NCI-H774 (cell line): Measurements from ENCODE around the gene KBTBD7.
A peak's percentile ranks its signal among the peaks of the same experiment; 100 is the strongest.

ENCODE experiments used
- DNase-seq: peaks from one replicate; lab custom pipeline; 2025; lab: John Stamatoyannopoulos, UW

The KBTBD7 gene, protein sequence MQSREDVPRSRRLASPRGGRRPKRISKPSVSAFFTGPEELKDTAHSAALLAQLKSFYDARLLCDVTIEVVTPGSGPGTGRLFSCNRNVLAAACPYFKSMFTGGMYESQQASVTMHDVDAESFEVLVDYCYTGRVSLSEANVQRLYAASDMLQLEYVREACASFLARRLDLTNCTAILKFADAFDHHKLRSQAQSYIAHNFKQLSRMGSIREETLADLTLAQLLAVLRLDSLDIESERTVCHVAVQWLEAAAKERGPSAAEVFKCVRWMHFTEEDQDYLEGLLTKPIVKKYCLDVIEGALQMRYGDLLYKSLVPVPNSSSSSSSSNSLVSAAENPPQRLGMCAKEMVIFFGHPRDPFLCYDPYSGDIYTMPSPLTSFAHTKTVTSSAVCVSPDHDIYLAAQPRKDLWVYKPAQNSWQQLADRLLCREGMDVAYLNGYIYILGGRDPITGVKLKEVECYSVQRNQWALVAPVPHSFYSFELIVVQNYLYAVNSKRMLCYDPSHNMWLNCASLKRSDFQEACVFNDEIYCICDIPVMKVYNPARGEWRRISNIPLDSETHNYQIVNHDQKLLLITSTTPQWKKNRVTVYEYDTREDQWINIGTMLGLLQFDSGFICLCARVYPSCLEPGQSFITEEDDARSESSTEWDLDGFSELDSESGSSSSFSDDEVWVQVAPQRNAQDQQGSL

DNA sequence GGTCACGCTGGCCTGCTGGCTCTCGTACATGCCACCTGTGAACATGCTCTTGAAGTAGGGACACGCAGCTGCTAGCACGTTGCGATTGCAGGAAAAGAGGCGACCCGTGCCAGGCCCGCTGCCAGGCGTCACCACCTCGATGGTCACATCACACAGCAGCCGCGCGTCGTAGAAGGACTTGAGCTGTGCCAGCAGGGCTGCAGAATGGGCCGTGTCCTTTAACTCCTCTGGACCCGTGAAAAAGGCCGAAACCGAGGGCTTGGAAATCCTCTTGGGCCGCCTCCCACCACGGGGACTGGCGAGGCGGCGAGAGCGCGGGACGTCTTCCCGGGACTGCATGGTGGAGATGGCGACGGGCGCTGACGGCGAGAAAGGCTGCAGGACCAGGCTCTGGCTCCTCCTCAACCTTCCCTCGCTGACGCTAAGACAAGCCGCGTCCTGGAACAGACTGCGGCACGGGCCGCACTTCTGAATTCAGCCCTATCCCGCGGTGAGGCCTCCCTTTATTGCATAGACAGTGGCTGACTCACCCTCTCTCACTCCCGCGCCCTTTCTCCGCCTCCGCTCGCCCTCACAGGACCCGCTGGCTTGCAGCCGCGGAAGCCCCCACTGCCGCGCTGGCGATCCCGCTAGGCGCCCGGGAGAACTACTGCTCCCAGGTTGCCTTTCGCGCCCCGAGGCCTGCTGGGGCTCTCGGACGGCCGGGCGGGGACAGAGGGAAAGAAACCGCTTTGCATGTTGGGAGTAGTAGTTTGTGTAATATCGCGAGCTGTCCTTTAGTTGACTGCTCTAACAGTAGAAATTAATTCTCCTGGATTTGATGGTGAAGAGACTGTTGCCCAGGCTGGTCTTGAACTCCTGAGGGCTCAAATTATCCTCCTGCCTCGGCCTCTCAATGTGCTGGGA, at the start of gene KBTBD7:
Gene KBTBD7 (minus strand): TSS at position 651 of the 906 bp plus-strand sequence. CDS start 312 bp downstream, at position 339.
- peak; percentile 64 for DNase-seq

DNA sequence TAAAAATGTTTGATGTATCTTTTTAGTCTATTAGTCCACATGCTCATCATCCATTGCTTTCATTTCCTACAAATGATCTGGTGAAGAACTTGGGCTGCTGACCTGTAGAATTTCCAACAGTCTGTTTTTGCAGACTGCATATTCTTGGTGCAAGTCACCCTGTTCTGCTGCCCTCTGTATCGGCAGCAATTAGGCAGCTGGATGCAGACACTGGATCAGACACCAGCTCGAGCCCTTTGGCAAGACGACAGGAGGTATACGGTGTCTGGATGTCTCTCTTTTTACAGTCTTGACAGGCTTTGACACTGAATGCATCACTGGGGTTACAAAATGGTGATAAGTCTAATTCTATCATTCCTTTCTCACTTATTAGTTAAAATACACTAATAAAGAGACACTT, 47.3 kb upstream of the KBTBD7 start:
- DNase-seq: no peak

DNA sequence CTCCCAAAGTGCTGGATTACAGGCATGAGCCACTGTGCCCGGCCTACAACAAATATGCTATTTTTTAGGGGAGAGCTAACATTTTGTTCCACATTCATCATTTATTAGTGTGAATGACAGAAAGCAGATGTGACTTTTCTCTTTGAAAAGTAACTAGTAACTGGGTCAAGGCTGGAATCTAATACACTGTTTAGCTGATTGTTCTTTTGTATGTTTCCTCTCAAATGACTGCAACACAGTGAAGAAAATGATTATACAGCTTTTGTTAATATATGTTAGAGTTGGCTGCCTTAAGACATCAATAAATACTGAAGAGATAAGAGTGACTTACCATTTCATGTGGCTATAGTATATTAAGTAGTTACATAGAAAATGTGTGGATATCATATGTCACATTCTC, 42.0 kb upstream of the KBTBD7 start:
- no peak for DNase-seq

DNA sequence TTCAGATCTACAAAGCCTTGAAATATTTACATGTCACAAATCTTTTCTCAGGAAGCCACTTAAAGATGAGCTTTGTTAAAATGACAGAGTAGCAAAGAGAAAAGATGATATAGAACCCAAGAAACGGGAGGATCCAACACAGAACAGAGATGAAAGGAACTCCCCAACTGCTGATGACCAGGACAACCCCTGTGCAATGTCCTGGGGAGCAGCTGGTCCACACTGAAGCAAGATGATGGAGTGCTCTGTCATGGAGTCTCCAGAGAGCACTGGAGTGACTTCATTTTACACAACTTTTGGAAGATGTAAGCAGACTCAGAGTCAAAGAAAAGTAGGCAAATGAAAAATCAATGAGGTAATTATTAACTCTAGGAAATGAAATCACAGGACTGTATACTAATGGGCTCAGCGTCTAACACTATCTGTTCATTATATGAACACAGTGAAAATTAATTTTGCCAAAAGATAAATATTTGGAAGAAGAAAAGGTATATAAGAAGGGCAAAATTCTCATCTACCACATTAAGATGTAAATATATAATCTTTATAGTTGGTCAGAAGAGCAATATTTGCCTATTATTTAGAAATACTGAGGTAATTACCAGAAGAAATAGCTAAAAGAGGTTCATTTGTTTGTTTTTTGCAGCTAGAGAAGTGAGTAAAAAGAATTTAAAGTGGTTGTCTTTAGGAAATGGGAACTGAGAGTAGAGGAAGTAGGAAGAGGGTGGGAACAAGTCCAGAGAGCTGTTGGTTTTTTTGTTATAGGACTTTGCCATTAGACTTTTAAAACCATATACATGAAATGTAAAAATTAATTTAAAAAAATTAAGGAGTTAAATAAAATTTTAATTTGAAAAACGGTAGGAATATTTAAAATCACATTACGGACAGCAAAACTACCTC, 38.5 kb upstream of the KBTBD7 start:
- no peak for DNase-seq

DNA sequence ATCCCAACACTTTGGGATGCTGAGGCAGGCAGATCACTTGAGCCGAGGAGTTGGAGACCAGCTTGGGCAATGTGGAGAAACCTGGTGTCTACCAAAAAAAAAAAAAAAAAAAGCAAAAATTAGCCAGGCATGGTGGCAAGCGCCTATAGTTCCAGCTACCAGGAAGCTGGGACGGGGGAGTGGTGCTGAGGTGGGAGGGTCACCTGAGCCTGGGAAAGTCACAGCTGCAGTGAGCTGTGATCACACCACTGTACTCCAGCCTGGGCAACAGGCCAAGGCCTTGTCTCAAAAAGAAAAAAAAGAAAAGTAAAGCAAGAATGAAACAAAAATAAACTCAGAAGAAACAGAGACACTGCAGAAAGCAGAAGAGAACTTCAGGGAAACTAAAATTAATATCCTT, 37.4 kb upstream of the KBTBD7 start:
- no peak for DNase-seq

DNA sequence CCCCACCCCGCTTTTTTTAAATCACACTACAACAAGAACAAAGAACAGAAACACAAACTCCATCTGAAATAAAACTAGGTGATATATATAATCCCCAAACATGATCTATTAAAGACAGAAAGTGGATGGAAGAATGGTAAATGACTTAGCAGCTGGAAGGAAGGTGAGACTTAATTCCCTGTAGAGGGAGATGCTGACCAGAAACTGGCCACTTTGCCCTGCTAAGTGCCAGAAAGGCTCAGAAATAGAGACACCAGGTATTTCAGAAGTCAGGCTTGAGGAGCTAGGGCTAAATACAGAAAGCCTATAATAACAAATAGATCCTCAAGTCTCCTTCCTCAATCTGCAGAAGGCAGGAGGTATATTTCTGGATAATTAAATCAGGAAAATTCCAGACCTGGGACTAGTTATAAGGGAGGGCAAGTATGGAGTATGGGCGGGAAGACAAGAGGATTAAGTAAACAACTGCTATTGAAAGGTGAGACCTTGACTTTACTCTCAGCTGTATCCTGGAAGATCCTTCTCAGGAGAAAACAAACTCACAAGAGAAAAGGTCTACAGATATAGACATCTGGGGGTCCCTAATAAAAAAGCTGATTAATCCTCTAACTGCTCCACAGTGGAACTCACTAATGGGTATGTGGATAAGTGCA, 36.8 kb upstream of the KBTBD7 start:
- DNase-seq: no peak

DNA sequence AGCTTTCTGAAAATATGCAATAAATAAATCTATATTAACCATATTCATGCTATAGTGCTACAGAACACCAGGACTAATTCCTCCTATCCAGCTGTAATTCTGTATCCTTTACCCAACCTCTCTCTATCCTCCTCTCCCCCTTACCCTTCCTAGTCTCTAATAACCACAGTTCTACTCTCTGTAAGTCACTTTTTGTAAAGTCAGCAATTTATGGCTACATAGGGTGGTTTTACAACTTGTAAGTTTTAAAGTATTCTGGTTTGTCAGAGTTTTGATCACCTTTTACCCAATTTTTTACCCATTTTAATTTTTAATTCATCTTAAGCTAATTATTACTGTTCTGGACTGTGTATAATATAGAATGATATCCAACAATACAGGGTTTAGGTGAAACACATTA, 35.0 kb upstream of the KBTBD7 start:
- DNase-seq: no peak

DNA sequence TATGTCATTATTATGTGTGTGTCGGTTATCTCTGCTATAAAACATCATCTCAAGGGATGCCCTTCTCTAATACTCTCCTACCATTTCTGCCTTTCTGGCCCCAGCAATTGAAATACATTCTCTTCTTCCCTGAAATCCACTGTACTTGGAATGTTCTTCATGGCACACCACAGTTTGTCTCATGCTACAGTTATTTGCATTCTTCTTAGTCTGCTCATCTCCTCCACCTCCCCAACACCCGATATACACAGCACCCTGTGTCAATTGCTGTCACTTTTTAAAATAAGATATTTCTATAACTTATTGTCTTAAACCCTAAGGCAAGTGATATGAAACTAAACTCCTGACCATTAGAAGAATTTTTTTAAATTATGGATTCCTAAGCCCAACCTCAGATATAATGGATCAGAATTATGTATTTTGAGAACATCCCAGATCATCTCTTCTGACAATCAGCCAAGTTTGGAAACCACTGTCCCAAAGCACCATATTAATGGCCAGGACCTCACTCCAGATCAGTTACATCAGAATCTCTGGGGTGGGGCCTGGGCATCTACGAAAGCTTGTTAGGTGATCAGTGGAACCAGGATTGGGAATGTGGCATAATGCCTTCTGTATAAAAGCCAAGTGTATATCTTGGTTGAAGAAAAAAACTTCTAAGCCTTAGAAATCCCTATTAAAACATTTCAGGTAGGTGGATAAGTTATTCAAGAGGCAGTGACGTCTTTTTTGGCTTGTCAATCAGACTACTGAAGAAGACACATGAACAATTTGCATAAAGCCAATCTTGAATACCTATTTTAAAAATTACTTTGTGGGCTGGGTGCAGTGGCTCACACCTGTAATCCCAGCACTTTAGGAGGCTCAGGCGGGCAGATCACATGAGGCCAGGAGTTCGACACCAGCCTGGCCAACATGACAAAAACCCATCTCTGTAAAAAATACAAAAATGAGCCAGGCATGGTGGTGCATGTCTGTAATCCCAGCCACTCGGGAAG, 30.0 kb upstream of the KBTBD7 start:
- no peak for DNase-seq

DNA sequence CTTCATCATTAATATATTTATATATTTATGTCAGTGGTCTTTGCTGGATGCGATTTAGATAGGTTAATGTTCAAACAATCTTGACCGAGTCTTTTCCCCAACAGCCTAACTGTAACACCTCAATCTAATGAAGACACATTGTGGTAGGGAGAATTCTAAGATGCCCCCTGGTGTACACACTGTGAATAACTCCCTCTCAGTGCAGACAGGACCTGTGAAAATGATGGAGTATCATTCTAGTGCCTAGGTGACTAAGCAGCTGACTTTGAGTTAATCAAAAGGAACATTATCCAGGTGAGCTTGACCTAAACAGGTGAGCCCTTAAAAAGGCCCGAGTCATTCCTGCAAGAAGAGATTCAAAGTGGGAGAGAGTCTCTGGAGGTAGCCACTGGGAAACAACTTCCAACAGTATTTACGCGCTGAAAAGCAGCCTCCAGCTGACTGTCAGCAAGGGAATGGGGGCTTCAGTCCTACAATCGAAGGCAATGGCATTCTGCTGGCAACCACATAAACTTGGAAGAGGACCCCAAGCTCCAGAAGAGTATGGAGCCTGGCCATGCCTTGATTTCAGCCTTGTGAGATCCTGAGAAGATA, 28.0 kb upstream of the KBTBD7 start:
- peak; percentile 4 for DNase-seq

DNA sequence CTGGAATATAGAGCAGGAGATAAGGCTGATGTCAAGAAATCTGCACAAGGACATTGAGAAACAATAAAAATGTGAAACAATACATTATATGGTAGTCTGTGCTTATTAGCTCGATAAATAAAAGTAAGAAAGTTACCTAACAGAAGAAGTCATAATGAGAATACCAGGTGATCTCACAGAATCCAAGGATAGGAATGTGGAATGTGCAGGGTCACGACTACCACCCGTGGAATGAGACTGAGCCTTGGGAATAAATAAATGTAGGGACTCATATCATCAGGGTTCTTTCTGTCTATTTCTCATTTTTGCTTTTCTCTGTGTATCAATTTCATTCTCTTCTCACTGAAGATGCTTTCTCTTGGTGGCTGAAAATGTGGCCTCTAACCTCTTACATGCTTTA, 26.0 kb upstream of the KBTBD7 start:
- DNase-seq: no peak

DNA sequence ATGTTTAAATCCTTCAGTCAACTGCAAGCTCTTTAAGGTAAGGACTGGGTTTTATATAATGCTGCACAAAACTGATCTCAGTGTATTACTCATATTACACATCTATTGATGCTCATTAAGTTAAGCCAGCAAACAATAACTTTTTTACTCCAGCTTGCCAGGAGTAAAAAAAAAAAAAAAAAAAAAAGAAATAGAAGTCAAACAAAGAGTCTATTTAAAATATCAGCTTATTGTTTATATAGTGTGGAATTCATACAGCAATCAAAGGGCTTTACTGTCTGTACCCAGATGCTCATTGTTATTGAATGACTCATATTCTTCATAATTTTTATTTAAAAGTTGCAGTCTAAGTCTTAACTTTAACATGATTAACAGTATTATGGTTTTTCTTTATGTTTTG, 21.8 kb upstream of the KBTBD7 start:
- no peak for DNase-seq

DNA sequence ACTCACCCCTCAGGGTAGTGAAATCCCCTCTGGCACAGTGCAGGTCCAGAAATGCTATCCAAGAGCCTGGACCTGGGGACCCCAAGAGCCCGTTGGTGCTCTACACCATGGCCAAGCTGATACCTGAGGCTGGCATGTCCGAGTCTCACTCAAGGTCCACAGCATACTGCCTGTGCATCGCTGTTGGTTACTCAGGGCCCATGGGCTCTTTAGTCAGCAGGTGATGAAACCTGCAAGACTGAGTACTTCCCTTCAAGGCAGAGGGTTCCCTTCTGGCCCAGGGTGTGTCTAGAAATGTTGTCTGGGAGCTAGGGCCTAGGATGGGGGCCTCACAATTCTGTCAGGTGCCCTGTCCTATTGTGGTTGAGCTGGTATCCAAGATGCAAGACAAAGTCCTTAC, 19.6 kb upstream of the KBTBD7 start:
- DNase-seq: no peak

DNA sequence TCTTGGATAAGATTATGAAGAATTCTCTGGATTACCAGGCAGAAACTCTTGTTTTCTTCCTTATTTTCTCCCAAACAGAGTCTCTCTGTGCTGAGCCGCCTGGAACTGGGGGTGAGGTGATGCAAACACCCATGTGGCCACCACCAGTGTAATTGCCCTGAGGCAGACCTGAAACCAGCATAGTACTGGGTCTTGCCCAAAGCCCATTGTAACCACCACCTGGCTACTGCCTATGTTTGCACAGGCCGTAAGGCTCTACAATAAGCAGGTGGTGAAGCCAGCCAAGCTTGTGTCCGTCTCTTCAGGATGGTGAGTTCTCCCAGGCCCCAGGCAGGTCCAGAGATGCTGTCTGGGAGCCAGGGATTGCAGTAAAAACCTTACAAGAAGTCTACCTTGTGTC, 18.9 kb upstream of the KBTBD7 start:
- no peak for DNase-seq

DNA sequence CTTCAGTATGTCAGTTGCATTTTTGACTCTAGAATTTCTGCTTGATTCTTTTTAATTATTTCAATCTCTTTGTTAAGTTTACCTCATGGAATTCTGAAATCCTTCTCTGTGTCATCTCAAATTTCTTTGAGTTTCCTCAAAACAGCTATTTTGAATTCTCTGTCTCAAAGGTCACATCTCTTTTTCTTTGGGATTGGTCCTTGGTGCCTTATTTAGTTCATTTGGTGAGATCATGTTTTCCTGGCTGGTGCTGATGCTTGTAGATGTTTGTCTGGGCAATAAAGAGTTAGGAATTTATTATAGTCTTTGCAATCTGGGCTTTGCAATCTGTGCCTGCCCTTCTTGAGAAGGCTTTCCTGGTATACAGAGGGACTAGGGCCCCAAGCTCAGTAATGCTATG, 18.5 kb upstream of the KBTBD7 start:
- no peak for DNase-seq

DNA sequence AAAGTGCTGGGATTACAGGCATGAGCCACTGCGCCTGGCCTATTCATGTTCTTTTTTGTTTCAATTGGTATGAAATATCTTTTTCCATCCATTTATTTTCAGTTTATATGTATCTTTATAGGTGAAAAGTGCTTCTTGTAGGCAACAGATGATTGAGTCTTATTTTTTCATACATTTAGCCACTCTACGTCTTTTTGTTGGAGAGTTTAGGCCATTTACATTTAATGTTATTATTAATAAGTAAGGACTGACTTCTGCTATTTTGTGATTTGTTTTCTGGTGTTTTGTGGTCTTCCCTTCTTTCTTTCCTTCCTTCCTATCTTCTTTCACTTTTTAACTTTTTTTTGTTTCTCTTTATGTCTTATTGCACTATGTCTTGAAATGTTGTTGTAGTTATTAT, 16.7 kb upstream of the KBTBD7 start:
- DNase-seq: no peak

DNA sequence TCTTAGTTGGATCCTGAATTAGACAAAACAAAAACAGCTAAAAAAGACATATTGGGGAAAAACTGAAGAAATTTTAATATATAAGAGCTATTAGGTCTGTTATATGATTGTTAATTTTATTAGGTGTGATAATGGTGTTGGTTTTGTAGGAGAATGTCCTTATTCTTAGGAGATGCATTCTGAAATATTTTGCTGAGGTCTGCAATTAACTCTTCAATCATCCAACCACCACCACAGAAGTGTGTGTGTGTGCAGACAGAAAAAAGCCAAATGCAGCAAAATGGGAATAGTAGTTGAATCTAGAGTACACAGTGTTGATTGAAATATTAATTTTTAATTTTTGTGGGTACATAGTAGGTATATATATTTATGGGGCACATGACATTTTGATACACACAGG, 12.1 kb upstream of the KBTBD7 start:
- DNase-seq: no peak

DNA sequence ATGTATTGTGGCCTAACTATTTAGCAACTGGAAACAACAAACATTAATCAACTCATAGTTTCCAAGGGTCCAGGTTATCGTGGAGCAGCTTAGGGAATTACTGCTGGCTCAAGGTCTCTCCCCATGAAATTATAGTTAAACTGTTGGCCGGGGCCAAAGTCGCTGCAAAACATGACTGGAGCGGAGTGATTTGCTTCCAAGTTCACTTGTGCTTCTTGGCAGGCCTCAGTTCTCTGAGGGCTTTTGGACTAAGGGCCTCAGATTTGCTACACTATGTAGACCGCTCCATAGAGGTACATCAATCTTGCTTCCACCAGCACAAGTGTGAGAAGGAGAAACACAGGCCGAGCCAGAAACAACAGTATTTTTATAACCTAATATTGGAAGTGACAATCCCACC, 9.4 kb upstream of the KBTBD7 start:
- no peak for DNase-seq

DNA sequence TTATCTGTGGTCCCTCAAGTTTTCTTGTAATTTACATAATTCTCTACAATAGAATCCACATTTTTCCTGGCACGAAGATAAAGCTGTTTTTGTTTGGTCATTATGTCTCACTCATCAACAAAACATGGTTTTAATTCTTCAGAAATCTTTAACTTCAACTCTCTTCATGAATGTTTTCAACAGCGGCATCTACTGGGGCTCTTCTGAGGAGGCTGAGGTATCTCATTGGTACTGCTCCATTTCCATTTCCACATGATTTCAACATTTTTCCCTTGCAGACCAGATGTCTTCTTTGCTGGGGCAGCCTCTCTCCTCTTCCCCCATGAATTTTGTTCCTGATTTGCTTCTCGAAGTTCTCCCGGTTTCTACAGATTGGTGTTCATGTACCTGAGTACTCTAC, 5.8 kb upstream of the KBTBD7 start:
- DNase-seq: no peak

DNA sequence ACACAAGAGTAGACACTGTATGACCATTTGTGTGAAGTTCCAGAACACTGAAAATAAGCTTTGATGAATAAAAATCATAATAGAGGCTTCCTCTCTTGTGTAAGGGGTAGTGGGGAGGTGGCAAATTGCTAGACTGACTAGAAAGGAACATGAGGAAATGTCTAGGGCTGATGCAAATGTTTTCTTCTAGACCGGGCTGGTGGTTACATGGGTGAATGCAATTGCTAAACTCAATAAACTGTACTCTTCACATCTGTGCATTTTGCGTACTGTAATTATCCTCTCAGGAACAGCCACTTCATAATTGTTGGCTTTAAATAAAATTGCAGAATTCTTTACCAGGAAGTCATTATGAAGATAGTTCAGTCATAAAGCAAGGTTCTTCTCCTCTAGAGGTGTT, 5.2 kb upstream of the KBTBD7 start:
- DNase-seq: peak; percentile 2
